ENCODE data around the gene BIK.

The BIK gene

GRCh38 chr22:43177479-43177878, 66.9 kb downstream of the BIK start:
- in situ Hi-C loops (cut with HindIII; ENCODE audit: low sequenced_read_pairs), result no loop called here
